Right lobe of liver (tissue), 6 donors: Measurements from ENCODE around the gene SNX10. TPM values are rescaled to one million over a fixed set of nuclear protein-coding genes. Genes with fewer than 3 reads are reported as not detected.

Source experiments
- ATAC-seq, 4 donors: fragments of 200-7000 bp; cut with Tn5 transposase; one replicate each; pipeline ENCODE4 v1.9.1; 2020; ENCODE audit warnings: mild to moderate bottlenecking in 4 of 4, moderate library complexity in 4 of 4
- DNase-seq, 3 donors: peaks; one replicate each; pipeline ENCODE4 v3.0.0-alpha.2; 2020
- H3K27ac ChIP-seq, 3 donors: fragments of 200-600 bp; one replicate each; pipeline ENCODE4 v1.8.0; 2022
- H3K27me3 ChIP-seq, 2 donors: fragments of 200-600 bp; one replicate each; pipeline ENCODE4 v1.8.0; 2022
- H3K36me3 ChIP-seq, 4 donors: fragments of 200-600 bp; sonication (generic) in 1 of 4; one replicate each; pipeline versions ENCODE4 v1.5.1 to v1.8.0; 2017 to 2022; ENCODE audit warnings: control low read depth in 1 of 4
- H3K4me1 ChIP-seq, 4 donors: fragments of 200-600 bp; sonication (generic) in 1 of 4; one replicate each; pipeline versions ENCODE4 v1.5.1 to v1.8.0; 2017 to 2022; ENCODE audit warnings: control low read depth in 1 of 4
- H3K4me3 ChIP-seq, 3 donors: fragments of 200-600 bp; one replicate each; pipeline ENCODE4 v1.8.0; 2022
- H3K9me3 ChIP-seq, 4 donors: fragments of 200-600 bp; sonication (generic) in 1 of 4; one replicate each; pipeline versions ENCODE4 v1.5.1 to v1.8.0; 2017 to 2022; ENCODE audit warnings: control low read depth in 1 of 4
- POLR2A ChIP-seq: fragments of 450-650 bp; IDR thresholded peaks from one replicate; pipeline ENCODE4 v1.6.1; 2017; ENCODE audit warnings: antibody characterized with exemption, mild to moderate bottlenecking
- WGBS: methylation state at CpG from one replicate; pipeline ENCODE4 v1.1.6; 2018; ENCODE audit warnings: low coverage, low lambda C conversion rate; ENCODE audit not compliant: insufficient coverage; ENCODE audit errors: missing lambda C conversion rate; 5-methylcytosine and 5-hydroxymethylcytosine counted together
- intact Hi-C, 2 donors: fragments of 100-400 bp; cut with DNase I; formaldehyde crosslinking; loops; one replicate each; pipeline versions ENCODE4 v1.11.2 to v1.14.1; 2022
- total RNA-seq, 6 experiments: library from RNA; depleted of rRNA in 2 of 6; stranded (reverse); fragments of >200 nt in 2 of 6; fragmentation: NEBNext Ultra II Directional in 3 of 6; extraction: Animal tissue kit (Norgen Biotek cat#: 25700) in 3 of 6; gene quantifications; one replicate each; pipeline versions ENCODE4 v1.1.0 to v1.2.4, GENCODE V29; 2016 to 2023
- TF ChIP-seq, protein P1 (sequence below), 4 donors: fragments of 200-600 bp in 3 of 4; fragments of 450-650 bp in 1 of 4; IDR thresholded peaks; one replicate each; pipeline versions ENCODE4 v1.5.1 to v1.8.0; 2016 to 2022; ENCODE audit warnings: antibody characterized with exemption in 4 of 4, mild to moderate bottlenecking in 2 of 4
- donor health status: DM: no; HTN: yes; CAD: no.
- donor health status: DM: no; HTN: no; CAD: no.
- donor health status: DM: no; HTN: no; CAD: no.
- donor health status: DM: no; HTN: yes; CAD: no.
- donor health status: DM: no; HTN: yes; CAD: no.

Gene SNX10
- total RNA-seq, 6 experiments from 2014 or later = 10.1 to 59.0 (median 37.7) TPM

DNA sequence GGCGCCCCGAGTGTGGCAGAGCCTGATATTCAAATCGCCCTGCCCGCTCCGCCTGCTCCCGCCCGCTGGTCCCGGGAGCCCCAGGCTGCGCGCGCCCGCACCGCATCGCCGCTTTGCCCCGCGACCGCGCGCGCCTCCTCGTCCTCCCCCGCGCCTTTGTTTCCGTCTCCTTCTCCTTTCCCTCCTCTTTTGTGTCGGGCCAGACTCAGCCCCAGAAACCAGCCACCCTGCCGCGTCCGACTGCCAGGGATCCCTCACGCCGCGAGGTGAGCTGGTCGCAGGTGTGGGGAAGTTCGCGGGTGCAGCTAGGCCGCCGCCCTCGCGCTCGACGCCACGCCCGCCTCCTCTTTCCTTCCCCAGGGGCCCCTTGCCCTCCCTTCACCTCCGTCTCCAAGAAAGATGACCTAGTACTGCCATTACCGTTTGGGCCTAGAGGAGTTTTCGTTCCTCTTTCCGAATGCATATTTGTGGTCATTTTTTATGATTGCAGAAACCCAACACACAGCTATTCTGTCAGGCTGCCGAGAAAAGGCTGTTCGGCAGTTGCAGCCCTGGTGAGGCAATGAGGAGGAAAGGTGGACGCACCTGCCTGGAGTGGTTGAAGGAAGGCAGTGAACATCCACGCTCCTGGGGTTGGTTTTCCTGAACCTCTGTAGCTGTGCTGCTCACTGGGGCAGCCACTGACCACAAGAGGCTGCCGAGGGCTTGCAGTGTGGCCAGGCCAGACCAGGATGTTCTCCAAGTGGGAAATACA, 107.3 kb downstream of the SNX10 start:
- DNase-seq = peak in 2 of 3 donors; percentile 48 to 49
- no peaks in the 10 kb centered on the region for H3K36me3 ChIP-seq
- under 1% methylated on average over 29 of the region's 52 CpGs for WGBS
- peak; percentile 66 to 72 (median 70) for ATAC-seq
- H3K4me3 ChIP-seq = peak overlapping the region; percentile 42 to 54 (median 50)
- no peaks in the 10 kb centered on the region for H3K27me3 ChIP-seq
- H3K27ac ChIP-seq = peak overlapping the region in 1 of 3 donors; percentile 31
- H3K4me1 ChIP-seq = peaks cover 0 to 3% (median 0%) of the 10 kb centered on the region in 4 donors
- no peak for TF ChIP-seq POLR2A
- TF ChIP-seq, protein P1, sequence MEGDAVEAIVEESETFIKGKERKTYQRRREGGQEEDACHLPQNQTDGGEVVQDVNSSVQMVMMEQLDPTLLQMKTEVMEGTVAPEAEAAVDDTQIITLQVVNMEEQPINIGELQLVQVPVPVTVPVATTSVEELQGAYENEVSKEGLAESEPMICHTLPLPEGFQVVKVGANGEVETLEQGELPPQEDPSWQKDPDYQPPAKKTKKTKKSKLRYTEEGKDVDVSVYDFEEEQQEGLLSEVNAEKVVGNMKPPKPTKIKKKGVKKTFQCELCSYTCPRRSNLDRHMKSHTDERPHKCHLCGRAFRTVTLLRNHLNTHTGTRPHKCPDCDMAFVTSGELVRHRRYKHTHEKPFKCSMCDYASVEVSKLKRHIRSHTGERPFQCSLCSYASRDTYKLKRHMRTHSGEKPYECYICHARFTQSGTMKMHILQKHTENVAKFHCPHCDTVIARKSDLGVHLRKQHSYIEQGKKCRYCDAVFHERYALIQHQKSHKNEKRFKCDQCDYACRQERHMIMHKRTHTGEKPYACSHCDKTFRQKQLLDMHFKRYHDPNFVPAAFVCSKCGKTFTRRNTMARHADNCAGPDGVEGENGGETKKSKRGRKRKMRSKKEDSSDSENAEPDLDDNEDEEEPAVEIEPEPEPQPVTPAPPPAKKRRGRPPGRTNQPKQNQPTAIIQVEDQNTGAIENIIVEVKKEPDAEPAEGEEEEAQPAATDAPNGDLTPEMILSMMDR (IDR thresholded peaks at IDR 0.05) = peak in 2 of 4 donors; percentile 19 to 21
- H3K9me3 ChIP-seq = no peaks in the 10 kb centered on the region
- intact Hi-C loops = no loop called here

DNA sequence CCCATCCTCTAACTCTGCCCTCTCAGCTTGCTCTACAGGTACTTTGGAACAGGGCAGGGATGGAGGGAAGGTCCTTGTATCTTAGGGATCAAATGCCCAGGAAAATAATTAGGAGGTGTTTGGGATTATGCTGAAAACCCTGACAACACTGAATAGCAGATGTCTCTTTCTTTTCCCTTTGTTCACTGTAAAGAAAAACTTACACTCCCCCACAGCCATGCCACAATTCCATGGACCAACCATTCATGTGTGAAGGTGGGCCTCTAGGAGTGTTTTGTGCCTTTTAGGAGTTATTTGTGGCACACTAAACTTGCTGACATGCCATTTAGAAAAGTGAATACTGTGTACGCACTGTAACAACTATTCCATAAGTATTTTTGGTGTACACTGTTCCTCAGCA, 108.1 kb downstream of the SNX10 start:
- Histone ChIP-seq H3K4me1 (peaks cover 0 to 10% (median 0%) of the 10 kb centered on the region in 4 donors), H3K27me3 (no peaks in the 10 kb centered on the region), H3K36me3 (no peaks in the 10 kb centered on the region), H3K9me3 (no peaks in the 10 kb centered on the region), H3K4me3 (no peak overlapping the region), H3K27ac (no peak overlapping the region)
- ATAC-seq (no peak), DNase-seq (no peak)
- TF ChIP-seq, protein P1 (IDR thresholded peaks at IDR 0.05) = no peak
- TF ChIP-seq POLR2A = no peak
- intact Hi-C loops = no loop called here
- WGBS = 100% methylated on average over 1 of the region's 1 CpG

DNA sequence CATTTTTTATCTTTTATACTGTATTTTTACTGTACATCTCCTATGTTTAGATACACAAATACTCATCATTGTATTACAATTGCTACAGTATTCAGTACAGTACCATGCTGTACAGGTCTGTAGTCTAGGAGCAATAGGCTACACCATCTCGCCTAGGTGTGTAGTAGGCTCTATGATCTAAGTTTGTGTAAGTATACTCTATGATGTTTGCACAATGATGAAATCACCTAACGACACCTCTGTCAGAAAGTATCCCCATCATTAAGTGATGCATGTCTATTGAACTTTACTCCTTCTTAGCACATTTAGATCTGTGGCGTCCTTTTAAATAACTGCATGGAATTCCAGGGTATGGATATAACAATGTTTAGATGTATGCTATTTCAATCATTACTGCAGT, 112.0 kb downstream of the SNX10 start:
- no peaks in the 10 kb centered on the region for H3K9me3 ChIP-seq
- no peaks in the 10 kb centered on the region for H3K36me3 ChIP-seq
- DNase-seq (no peak), ATAC-seq (no peak)
- peaks cover 0 to 10% (median 0%) of the 10 kb centered on the region in 4 donors for H3K4me1 ChIP-seq
- H3K27ac ChIP-seq = no peak overlapping the region
- intact Hi-C loops = no loop called here
- H3K27me3 ChIP-seq = no peaks in the 10 kb centered on the region
- no peak overlapping the region for H3K4me3 ChIP-seq
- TF ChIP-seq, protein P1 (IDR thresholded peaks at IDR 0.05) = no peak
- TF ChIP-seq POLR2A = no peak
- 77% methylated on average over 3 of the region's 3 CpGs for WGBS

DNA sequence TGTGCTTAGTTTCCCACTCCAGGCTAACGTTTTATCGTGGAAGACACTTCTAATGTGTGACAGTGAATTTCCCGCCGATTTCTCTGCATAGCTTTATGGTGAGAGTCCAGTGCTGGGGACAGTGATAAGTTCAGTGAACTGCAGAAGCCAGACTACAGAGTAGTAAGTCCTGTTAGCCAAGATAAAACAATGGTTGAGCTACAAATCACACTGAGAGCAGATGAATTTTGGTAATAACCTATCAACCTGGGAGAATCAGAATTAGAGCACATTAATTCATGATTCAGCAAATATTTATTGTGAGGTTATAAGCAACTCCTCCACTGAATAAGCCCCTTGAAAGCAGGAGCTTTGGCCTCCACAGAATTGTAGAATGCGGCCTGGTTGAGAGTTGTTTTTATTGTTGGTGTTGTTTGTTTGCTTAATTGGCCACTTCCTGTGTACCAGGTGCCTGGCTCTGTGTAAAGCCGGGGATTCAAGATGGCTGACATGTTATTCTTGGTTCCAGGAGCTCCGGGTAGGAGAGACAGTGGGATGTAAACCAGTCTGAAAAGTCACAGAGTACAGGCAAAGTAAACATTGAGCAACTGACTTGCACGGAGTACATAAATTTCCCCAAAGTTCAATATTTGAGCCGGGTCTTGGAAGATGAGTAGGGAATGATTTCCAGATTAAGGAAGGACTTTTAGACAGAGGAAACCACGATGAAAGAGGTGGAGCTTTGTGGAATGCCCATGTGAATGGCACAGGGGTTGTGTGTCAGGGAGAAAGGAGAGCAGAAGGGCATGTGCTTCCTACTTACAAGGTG, 112.7 kb downstream of the SNX10 start:
- Histone ChIP-seq H3K9me3 (no peaks in the 10 kb centered on the region), H3K4me3 (no peak overlapping the region), H3K27ac (no peak overlapping the region), H3K36me3 (no peaks in the 10 kb centered on the region), H3K4me1 (peaks cover 0 to 10% (median 0%) of the 10 kb centered on the region in 4 donors), H3K27me3 (no peaks in the 10 kb centered on the region)
- ATAC-seq (peak; percentile 77 to 88 (median 86)), DNase-seq (no peak)
- 66% methylated on average over 10 of the region's 10 CpGs for WGBS
- intact Hi-C loops = no loop called here
- TF ChIP-seq, protein P1 (IDR thresholded peaks at IDR 0.05) = no peak
- no peak for TF ChIP-seq POLR2A
